Measurements from ENCODE around the gene MAP1B. TPM values are rescaled to one million over a fixed set of nuclear protein-coding genes. Genes with fewer than 3 reads are reported as not detected.
"Not testable (repeated sequence)": the region's sequence is repeated elsewhere in the genome, so short reads cannot be mapped to it uniquely, and the experiment has no call there.

MAP1B gene
- total RNA-seq, 1 experiment from 2014 or later = 163 TPM

DNA sequence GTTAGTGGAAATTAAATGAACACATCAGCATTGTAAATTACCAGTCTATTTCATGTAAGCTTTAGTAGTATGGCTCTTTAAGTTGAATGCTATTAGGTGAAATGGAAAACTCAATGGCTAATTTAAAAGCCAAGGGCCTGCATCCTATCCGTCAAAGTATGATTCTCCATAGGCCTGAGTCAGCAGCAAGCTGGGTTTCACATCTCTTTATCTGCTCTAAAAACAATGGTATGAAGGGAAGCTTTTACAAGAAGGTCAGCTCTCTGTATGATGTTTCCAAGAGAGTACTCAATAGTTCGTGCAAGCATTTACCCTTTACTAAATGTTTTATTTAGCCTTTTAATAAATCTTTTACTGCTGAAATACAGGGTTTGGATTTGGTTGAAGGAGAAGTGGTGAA lies 62.8 kb downstream of the MAP1B start:
- CTCF ChIA-PET = no interaction called here

DNA sequence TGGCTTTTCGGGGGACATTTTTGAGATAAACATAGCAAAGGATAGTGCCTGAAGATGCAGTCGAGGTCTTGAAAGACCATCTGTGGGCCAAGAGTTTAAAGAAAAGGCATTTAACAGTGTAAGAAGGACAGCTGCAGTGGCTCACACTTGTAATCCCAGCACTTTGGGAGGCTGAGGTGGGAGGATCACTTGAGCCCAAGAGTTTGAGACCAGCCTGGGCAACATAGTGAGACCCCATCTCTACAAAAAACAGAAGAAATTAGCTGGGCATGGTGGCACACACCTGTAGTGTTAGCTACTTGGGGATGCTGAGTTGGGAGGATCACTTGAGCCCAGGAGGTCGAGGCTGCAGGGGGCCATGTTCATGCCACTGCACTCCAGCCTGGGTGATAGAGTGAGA lies 63.9 kb downstream of the MAP1B start:
- H3K27ac ChIP-seq; H3K36me3 ChIP-seq (ENCODE audit: low read depth); H2AFZ ChIP-seq; H3K4me2 ChIP-seq; H3K4me3 ChIP-seq; BruUV-seq (replicated peaks); H3K79me2 ChIP-seq (ENCODE audit: low read depth); H3K4me1 ChIP-seq (replicated peaks; ENCODE audit: insufficient read depth); H3K27me3 ChIP-seq (ENCODE audit: insufficient read depth, low read depth); H3F3A ChIP-seq (ENCODE audit: insufficient read depth, low read depth); H3K9me3 ChIP-seq (ENCODE audit: insufficient read depth, low read depth); intact Hi-C loops (cut with micrococcal nuclease; ENCODE audit: unreplicated experiment); CTCF ChIA-PET; POLR2A ChIA-PET (ENCODE audit: unreplicated experiment); H4K20me1 ChIP-seq (ENCODE audit: insufficient read depth); DNase-seq; H3K9me2 ChIP-seq (ENCODE audit: insufficient read depth): not testable (repeated sequence)

More for the DNA sequence above, 62.8 kb downstream of the MAP1B start:
- H3K27me3 ChIP-seq (ENCODE audit: insufficient read depth, low read depth) = no peaks in the 10 kb centered on the region
- no peaks in the 10 kb centered on the region for H3K9me2 ChIP-seq (ENCODE audit: insufficient read depth)
- H3K4me3 ChIP-seq = no peak overlapping the region
- no peak overlapping the region for H2AFZ ChIP-seq
- H3F3A ChIP-seq (ENCODE audit: insufficient read depth, low read depth) = no peaks in the 10 kb centered on the region
- TF ChIP-seq, protein P1, sequence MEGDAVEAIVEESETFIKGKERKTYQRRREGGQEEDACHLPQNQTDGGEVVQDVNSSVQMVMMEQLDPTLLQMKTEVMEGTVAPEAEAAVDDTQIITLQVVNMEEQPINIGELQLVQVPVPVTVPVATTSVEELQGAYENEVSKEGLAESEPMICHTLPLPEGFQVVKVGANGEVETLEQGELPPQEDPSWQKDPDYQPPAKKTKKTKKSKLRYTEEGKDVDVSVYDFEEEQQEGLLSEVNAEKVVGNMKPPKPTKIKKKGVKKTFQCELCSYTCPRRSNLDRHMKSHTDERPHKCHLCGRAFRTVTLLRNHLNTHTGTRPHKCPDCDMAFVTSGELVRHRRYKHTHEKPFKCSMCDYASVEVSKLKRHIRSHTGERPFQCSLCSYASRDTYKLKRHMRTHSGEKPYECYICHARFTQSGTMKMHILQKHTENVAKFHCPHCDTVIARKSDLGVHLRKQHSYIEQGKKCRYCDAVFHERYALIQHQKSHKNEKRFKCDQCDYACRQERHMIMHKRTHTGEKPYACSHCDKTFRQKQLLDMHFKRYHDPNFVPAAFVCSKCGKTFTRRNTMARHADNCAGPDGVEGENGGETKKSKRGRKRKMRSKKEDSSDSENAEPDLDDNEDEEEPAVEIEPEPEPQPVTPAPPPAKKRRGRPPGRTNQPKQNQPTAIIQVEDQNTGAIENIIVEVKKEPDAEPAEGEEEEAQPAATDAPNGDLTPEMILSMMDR (conservative IDR thresholded peaks at IDR 0.05) = no peak
- no peak for TF ChIP-seq EZH2 (IDR thresholded peaks at IDR 0.05; ENCODE audit: low read depth)
- no TSS peak for BruUV-seq (replicated peaks)
- 0 out of 2 replicates have a peak, but pooled peaks cover 5% of the 10 kb centered on the region for H3K36me3 ChIP-seq (ENCODE audit: low read depth)
- intact Hi-C loops (cut with micrococcal nuclease; ENCODE audit: unreplicated experiment) = no loop called here
- no peaks in the 10 kb centered on the region for H3K9me3 ChIP-seq (ENCODE audit: insufficient read depth, low read depth)
- H3K79me2 ChIP-seq (ENCODE audit: low read depth) = no peaks in the 10 kb centered on the region; the same call in 1 of the 2 replicates
- no peaks in the 10 kb centered on the region for H3K4me1 ChIP-seq (replicated peaks; ENCODE audit: insufficient read depth)
- POLR2A ChIA-PET (ENCODE audit: unreplicated experiment) = no interaction called here
- no peak overlapping the region for H3K4me2 ChIP-seq
- H3K27ac ChIP-seq = no peak overlapping the region
- DNase-seq = no peak
- H4K20me1 ChIP-seq (ENCODE audit: insufficient read depth) = peaks cover 3% of the 10 kb centered on the region; the same call in 1 of the 2 replicates

DNA sequence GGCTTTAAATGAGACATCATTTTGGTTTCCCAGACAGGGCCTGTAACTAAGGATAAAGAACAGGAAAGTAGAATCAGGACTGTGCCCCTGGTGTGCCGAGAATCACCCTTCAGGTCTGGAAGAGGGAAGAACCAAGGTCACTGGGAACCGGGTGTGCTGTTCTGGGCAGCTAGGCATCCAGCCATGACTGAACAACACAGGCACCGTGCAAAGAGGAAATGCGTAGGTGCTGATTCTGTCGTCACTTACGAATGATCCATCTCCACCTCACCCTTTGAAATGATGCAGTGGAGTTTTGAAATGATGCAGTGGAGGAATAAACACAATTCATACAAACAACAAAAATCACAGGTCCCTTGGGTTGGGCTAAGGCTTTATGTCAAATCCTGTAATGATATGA lies 64.4 kb downstream of the MAP1B start:
- H3F3A ChIP-seq (ENCODE audit: insufficient read depth, low read depth) = no peaks in the 10 kb centered on the region
- intact Hi-C loops (cut with micrococcal nuclease; ENCODE audit: unreplicated experiment) = no loop called here
- BruUV-seq (replicated peaks) = no TSS peak
- no peaks in the 10 kb centered on the region; the same call in 1 of the 2 replicates for H3K79me2 ChIP-seq (ENCODE audit: low read depth)
- no peak overlapping the region for H3K27ac ChIP-seq
- no peak for DNase-seq
- no peaks in the 10 kb centered on the region for H3K4me1 ChIP-seq (replicated peaks; ENCODE audit: insufficient read depth)
- no peaks in the 10 kb centered on the region for H3K27me3 ChIP-seq (ENCODE audit: insufficient read depth, low read depth)
- H3K9me3 ChIP-seq (ENCODE audit: insufficient read depth, low read depth) = no peaks in the 10 kb centered on the region
- no peak overlapping the region for H3K4me3 ChIP-seq
- no peak overlapping the region for H3K4me2 ChIP-seq
- TF ChIP-seq, protein P1 (conservative IDR thresholded peaks at IDR 0.05) = no peak
- no peak for TF ChIP-seq EZH2 (IDR thresholded peaks at IDR 0.05; ENCODE audit: low read depth)
- H2AFZ ChIP-seq = no peak overlapping the region
- 0 out of 2 replicates have a peak, but pooled peaks cover under 1% of the 10 kb centered on the region for H4K20me1 ChIP-seq (ENCODE audit: insufficient read depth)
- ChIA-PET POLR2A (ENCODE audit: unreplicated experiment) (no interaction called here), CTCF (no interaction called here)
- H3K36me3 ChIP-seq (ENCODE audit: low read depth) = peaks cover 5% of the 10 kb centered on the region; the same call in 1 of the 2 replicates
- no peaks in the 10 kb centered on the region for H3K9me2 ChIP-seq (ENCODE audit: insufficient read depth)

DNA sequence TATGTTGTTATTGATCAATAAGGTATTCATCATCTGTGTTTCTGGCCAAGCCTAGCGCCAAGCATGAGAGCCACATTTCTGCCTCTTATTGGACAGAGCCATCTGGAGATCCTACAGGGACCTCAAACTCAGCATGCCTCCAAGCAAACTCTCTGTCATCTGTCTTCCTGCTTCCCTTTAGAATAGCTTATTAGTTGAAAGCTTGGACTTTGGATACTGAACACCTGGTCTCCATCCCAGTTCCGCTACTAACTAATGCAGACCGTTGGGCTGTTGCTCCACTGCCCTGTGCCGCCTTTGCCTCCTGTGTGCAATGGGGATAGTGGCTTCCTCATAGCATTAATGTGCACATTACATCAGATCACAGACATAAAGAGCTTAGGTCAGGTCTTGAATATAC lies 65.5 kb downstream of the MAP1B start:
- BruUV-seq (replicated peaks) = no TSS peak
- Histone ChIP-seq H3K27me3 (ENCODE audit: insufficient read depth, low read depth) (no peaks in the 10 kb centered on the region), H3K4me2 (no peak overlapping the region), H3K27ac (no peak overlapping the region), H3K4me1 (replicated peaks; ENCODE audit: insufficient read depth) (no peaks in the 10 kb centered on the region), H3K9me2 (ENCODE audit: insufficient read depth) (no peaks in the 10 kb centered on the region), H3F3A (ENCODE audit: insufficient read depth, low read depth) (no peaks in the 10 kb centered on the region), H3K36me3 (ENCODE audit: low read depth) (peaks cover 5% of the 10 kb centered on the region; the same call in 1 of the 2 replicates), H2AFZ (no peak overlapping the region), H3K4me3 (no peak overlapping the region), H3K9me3 (ENCODE audit: insufficient read depth, low read depth) (no peaks in the 10 kb centered on the region), H4K20me1 (ENCODE audit: insufficient read depth) (no peaks in the 10 kb centered on the region), H3K79me2 (ENCODE audit: low read depth) (no peaks in the 10 kb centered on the region; the same call in 1 of the 2 replicates)
- ChIA-PET POLR2A (ENCODE audit: unreplicated experiment) (interaction anchor here (0.6 kb wide), 1 partner anchor 10 kb away, joined by 6 read pairs; no protein-coding TSS in a partner anchor), CTCF (no interaction called here)
- no peak for DNase-seq
- intact Hi-C loops (cut with micrococcal nuclease; ENCODE audit: unreplicated experiment) = no loop called here
- TF ChIP-seq, protein P1 (conservative IDR thresholded peaks at IDR 0.05) = no peak
- TF ChIP-seq EZH2 (IDR thresholded peaks at IDR 0.05; ENCODE audit: low read depth) = no peak
